HG02642 (cell line): ENCODE data around the gene OBSL1.

Source experiments
- ATAC-seq: cut with Tn5 transposase; IDR thresholded peaks from one replicate; pipeline ENCODE4 v1.9.1; 2021; ENCODE audit warnings: mild to moderate bottlenecking; ENCODE audit not compliant: unreplicated experiment, poor library complexity

OBSL1 gene

DNA sequence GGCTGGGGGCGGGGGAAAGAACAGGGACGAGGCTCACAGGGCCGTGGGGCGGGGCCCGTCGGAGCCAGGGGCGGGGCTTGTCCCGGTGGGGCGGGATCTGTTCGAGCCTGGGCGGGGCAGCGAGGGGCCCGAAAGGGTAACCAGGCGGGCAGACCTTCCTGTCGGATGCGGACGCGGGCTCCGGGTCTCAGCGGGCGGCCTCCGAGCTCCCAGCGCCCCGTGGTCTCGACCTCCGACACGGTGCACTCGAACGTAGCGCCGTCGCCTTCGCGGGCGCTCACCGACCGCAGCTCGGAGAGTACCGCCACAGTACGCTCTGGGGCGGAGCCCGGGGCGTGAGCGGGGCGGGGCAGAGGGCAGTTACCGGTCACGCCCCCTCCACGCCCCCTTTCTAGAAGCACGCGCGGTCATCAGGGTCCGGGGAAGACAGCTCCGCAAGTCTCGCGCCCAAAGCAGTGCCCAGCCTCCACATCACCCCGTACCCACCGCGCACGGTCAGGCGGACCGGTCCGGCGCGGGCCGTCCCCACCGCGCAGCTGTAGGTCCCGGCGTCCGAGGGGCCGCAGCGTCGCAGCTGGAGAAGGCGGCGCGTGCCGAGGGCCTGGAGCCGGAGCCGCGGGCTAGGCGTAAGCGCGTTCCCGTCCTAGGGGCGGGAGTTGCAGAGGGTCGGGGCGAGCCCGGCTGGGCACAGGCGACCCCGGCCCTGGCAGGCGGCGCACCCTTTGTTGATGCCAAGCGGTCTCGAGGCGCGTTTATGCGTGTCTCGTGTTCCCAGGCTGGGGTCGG, 18.8 kb downstream of the OBSL1 start:
- peak; percentile 90 for ATAC-seq

DNA sequence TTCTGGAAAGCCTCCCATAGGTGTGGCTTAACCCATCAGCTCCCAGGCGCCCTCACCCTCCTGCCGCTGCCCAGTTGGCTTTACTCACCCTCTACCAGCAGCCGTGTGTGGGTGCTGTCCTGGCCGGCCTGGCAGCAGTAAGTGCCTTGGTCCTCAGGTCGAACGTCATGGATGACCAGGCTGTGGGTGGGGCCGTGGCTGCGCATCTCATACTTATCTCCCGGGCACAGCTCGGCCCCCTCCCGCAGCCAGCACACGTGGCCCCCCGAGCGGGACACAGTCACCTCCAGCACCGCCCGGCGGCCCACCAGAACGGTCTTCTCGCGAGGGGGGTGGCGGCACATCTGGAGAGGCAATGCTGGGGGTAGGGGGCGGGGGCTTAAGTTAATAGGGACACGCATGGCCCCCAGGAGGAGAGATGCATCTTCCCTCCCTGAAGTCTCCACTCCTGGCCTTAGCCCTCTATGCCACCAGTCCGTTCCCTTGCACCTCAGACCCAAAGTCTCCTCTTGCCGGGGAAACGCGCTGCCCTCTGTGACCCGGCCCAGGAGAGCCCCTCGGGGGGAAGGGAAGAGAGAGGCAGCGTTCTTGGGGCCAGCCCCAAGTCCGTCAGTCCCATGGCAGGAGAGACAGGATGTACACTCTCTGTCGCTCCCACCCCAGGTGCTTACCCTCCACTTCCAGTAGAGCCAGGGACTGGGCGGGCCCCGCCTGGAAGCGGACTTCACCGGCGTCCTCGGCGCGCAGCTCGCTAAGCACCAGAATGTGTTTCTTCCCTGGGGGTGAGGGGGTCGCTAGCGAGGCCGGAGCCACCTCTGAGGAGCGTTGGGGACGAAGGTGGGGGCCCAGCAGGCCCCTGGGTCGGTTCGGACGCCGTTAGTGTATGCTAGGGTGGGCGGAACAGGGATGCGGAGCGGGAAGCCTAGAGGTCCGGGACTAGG, 19.6 kb downstream of the OBSL1 start:
- ATAC-seq: peak; percentile 16

DNA sequence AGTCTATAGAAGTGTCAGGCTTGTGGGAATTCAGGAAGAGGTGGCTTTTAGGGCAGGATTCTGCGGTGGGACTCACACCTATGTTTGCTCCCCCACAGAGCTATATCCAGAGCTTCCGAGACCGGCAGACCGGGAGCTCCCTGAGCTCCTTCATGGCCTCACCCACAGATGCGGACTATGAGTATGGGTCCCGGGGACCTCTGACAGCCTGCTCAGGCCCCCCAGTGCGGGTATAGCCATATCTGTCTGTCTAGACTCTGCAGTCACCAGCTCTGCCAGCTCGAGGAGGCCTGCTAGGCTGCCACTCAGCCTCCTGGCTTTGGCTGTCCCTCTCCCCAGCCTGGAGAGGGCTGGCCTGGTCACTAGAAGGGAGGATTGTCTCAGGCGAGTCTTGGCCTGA, 21.7 kb downstream of the OBSL1 start:
- ATAC-seq: no peak

DNA sequence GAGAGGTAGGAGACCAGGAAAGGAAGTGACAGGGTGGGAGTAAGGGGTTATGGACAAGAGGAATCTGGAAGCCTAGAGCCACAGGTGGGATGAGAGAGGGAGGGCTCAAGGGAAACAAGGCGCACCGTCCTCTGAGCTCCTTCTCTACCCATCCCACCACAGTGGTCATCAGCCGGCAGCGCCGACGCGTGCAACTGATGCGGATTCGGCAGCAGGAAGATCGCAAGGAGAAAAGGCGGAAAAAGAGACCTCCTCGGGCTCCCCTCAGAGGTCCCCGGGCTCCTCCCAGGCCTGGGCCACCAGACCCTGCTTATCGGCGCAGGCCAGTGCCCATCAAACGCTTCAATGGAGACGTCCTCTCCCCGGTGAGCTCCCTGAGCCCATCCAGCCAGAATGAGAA, 22.3 kb downstream of the OBSL1 start:
- no peak for ATAC-seq

DNA sequence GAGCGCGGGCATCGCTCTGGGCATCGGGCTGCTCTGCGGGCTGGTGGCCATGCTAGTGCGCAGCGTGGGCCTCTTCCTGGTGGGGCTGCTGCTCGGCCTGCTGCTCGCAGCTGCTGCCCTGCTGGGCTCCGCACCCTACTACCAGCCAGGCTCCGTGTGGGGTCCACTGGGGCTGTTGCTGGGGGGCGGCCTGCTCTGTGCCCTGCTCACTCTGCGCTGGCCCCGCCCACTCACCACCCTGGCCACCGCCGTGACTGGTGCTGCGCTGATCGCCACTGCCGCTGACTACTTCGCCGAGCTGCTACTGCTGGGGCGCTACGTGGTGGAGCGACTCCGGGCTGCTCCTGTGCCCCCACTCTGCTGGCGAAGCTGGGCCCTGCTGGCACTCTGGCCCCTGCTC, 23.7 kb downstream of the OBSL1 start:
- ATAC-seq: no peak

DNA sequence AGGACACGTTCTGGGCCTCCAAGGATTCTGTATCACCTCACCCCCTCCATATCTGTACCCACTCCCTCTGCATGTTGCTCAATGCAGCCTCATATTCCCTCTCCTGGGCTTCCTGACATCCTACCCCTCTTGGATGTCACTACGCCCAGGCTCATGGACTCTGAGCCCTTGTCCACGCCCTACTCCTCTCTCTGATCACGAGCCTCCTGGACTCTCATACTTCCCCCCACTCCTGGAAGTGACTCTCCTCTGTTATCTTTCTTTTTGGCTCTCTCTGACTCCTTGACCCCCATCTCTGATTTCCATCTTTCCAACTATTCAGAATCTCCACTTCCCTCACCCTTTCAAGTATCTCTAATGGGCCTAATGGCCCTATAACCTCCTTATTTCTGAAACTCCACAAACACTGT, 25.4 kb downstream of the OBSL1 start:
- no peak for ATAC-seq

DNA sequence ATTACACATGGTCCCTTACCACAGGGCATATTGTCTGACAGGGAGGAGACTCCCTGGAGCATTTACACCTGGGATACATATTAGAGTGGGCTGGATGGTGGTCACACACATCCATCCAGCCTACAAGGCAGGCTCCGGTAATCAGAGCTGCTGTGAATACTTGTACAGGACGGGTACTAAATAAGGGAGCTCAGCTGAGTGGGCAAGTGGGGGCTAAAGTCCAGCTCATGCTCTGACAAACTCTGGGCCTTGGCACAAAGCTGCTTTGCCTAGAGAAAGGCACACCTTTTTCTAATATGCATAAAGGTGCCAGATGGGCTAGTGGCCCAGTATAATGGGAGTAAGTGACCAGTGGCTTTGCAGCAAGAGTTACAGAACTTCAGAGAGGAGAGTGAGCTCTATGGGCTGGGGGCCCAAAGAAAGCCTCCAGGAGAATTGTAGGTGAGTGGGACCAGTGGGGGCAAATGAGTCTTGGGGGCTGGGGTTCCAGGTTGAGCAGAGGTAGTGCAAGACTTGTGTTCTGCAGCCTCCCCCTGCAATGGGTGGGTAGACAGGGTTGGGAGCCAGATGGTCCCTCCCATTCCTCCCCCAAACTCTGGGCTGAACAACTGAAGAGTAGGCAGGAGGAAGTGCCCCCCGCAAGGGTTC, 25.9 kb downstream of the OBSL1 start:
- ATAC-seq: no peak

DNA sequence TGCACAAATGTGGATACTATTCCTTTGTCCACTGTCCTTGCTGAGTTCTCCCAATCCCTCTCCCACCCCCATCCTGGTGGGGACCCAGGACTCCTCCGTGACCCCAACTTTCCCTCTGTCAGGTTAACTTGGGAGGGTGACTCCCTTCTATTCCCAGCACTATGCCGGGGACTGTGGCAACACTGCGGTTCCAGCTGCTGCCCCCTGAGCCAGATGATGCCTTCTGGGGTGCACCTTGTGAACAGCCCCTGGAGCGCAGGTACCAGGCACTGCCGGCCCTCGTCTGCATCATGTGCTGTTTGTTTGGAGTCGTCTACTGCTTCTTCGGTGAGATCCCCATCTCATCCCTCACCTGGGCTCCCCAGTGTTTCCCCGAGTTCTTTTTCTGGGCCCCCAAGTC, 26.8 kb downstream of the OBSL1 start:
- no peak for ATAC-seq

DNA sequence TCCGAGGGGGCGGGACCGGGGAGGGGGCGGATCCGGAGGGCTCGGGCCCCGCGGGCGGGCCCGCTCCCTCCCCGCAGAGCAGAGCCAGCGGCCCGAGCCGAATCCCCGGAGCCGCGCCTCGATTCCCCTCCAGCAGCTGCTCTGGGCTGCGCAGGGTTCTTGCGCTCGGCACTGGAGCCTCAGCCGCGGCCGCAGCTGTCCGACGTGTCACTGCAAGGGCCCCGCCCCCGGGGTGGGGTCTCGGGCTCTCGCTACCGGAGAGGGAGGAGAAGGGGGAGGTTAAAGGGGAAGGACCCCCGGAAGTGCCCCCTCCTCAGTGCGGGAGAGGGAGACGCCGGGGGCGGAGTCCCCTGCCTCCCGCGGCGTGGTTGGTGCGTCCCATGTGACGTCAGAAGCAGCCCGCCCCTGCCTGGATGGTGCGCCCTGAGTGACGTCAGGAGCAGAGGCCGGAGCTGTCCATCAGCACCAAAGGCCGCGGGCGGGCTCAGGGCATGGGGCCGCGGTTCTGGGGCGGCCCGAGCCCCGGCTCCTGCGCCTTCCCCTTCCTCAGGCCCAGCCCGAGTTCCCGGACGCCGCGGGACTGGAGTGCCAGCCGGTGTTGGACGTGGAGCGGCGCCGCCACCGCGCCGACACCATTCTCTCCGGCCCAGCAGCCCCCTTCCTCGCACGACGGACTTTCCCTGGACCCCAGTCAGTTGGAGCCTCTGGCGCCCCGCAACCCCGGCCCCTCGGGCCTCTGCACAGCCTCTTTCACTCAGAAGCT, 27.6 kb downstream of the OBSL1 start, which contains the start of the genes CHPF and TMEM198:
CHPF (minus strand) TSS at position 214 of the 763 bp plus-strand sequence. CDS start 271 bp downstream, outside the sequence.
TMEM198 (plus strand) TSS at position 433 of the 763 bp plus-strand sequence. CDS start 700 bp downstream, outside the sequence.
- peak; percentile 83 for ATAC-seq

DNA sequence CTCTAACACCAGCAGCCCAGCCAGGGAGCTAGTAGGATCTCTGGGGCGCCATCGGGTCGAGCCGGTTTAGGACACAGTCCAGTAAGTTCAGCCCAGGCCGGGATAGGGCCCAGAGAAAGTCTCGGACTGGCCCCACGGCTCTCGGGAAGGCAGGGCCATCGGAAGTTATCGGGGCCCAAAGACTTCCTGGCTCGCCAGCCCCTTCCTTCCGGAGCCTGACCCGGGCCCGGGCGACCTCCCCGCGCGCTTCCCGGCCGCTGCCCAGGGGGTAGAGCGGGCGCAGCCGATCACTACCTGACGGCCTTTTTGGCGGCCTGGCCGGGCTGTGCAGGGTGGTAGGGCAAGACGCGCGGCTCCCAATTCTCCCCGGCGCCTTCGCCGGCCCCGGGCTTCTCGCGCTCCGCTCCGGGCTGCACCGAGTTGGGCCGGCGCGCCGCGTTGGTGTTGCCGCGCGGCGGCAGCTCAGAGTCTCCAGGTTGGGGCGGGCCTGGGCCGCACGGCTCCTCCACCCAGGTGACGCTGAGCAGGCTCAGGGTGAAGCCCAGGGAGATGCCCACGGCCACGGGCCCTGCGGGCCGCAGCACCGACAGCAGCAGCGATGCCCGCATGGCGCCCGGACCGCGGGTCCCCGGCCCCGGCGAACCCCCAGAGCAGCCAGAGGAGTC, 28.3 kb downstream of the OBSL1 start:
- ATAC-seq: peak; percentile 38

DNA sequence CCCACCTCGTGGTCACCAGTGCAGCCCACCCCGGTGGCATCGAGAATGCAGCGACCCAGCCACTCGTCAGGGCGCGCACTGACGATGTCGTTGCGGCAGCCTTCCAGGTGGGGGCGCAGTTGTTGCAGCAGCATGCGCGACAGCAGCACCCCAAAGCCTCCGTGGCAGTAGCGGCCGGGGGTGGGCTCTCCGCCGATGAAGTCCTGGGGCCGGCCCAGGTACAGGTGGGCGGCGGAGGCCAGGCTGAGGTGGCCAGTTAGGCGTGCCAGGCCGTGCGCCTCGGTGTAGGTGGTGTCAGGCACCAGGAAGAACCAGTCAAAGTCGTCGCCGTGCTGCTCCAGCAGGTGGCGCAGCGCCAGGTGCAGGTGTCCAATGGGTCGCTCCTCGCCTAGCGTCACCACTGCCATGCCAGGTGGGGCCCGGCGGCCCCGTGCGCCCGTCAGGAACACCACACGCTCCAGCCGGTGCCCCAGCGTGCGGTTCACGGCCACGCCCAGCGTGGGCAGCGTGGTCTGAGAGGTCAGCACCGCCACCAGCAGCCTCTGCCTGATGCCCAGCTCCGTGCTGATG, 29.6 kb downstream of the OBSL1 start:
- peak; percentile 45 for ATAC-seq

DNA sequence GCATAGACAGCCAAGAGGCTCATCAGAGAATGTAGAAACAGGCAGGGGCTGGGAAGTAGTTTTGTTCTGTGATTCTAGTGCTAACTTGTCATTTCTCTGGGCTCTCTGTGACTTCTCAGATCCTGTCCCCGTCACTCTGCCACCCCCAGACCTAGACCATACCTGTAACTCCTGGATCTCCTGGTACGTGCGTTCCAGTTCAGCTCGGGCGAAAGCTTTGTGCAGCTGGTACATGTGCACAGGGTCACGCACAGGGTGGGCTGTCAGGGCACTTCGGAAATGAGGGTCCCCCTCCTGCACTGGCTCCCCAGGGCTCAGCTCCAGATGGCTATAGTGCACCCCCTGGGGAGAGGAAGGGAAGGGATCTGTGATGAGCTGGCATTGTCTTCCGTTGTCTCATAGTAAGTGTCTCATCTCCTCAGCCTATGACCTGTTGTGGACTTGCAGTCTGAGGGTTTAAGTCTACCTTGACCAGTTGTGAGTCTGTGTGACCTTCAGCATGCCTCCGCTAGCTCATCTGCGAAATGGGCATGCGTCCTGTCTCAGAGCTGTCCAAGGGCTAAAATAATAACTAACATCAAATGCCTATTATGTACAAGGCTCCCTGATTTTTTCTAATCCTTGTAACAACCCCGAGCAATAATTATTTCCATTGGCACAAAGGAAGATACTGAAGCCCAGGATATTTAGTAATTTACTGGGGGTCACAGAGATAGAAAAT, 30.4 kb downstream of the OBSL1 start:
- no peak for ATAC-seq

DNA sequence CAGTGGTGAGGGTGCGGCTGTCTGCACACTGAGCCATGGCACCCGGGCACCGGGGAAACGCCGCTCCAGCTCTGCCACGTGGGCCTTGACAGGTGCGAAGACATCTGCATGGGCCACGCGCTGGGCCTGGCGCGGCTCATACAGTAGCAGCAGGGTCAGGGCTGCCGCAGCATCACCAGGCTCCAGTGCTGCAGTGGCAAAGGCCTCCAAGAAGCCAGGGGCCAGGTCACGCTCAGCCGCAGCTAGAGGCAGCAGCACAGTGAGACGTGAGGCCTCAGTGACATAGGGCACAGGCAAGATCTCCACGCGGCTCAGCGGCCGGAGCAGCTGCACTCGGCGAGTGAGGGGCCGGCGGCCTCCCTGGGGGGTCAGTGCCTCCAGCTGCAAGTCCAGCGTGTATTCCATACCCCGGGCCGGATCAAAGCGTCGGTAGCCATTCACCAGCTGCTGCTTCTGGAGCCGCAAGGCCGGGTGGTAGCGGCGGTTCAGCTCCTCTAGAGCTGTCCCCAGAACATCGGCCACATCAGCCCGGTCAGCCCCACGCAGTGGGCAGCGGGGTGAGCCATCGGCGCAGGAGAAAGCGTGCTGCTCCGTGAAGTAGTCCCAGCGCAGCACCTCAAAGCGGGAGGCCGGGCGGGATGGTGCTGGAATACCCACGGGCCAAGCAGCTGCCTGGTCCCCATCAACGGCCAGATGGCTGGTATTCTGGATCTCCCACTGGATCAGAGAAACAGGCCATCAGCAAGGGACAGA, 31.2 kb downstream of the OBSL1 start:
- no peak for ATAC-seq

DNA sequence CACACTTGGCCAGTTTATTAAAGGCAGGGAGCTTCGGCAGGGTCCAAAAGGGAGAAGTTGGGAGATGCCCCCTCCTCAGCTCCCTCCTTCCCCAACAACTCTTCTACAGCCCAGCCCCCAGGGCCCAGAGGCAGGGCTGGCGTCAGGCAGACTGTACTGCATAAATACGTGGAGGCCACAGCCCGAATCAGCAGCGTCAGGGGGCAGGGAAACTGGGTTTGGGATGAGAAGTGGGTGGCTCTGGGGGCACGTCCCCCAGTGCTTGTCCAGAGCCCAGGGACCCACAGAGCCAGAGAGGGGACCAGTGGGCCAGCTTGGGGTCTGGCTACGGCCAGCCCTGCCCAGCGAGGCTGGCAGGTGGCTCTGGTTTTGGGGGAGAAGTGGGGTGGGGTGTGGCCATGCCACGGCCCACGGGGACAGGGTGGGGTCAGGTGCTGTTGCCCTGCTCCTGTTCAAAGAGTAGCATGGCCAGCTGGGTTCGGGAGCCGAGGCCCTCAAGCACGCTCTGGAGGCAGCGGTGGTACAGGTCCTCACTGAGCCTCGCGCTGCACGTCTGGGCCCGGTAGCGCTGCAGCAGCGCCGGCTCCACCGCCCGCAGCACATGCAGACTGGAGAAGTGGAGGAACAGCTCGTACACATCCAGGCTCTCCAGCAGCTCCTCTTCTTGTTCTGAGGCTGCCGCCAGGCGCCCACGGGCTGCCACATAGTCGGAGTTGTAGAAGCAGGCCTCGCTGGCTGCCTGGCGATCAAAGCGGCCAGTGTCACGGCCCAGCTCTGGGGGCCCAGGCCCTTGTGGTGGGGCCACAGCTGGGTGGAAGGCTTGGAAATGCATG, 32.2 kb downstream of the OBSL1 start:
- no peak for ATAC-seq

DNA sequence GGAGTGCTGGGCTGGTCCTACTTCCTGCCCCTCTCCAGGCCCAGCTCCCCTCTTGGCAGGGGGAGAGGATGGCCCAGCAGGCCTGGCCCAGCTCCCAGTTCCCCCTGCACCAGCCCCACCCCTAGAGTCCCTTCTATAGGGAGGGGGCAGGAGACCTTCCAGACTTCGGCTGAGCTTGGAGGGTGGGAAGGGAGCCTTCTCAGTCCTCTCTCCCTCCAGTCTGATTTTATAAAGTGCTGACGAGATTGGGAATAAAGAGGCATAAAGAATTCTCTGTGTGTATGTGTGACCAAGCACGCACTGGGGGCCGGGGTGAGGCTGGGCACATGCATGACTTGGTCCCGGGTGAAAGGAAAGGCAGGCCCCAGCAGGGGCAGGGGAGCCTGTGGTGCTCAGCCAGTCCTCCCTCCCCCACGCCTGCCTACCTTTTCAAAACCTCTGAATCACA, 32.8 kb downstream of the OBSL1 start:
- ATAC-seq: no peak

DNA sequence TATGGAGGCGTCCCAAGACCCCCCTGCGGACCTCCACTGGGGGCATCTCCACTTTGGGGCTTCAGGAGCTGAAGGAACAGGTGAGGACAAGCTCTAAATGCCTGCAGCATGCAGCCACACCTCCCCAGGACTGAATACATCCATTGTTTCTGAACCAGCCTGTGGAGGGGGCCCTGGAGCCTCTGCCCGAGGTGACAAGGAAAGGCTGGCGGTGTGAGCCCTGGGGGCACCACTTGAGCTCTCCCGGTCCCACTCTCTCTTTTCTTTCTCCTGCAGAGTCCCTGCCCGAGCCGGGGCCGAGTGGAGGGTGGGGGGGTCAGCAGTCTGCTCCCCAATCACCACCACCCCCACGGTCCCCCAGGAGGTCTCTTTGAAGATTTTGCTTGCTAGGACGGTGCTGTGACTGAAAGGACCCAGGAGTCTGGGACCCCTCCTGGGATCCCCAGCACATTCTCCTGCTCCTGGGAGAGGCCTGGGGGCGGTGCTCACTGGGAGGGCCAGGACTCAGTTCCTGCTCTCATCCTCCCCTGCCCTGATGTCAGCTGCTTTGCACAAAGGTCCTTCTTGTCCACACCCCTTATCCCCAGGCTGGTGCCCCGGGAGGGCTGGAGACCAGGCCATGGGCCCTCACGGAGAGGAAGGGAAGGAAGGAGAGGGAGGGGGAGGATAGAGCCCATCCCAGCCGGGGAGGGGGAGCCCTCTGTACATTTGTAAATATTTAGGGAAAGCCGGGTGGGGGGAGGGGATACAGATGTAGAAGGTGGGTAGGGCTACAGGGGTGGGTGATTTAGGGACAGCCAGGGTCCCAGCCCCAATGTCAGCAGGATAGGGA, 33.5 kb downstream of the OBSL1 start:
- no peak for ATAC-seq
